Measurements from ENCODE around the gene NTRK3.

DNA sequence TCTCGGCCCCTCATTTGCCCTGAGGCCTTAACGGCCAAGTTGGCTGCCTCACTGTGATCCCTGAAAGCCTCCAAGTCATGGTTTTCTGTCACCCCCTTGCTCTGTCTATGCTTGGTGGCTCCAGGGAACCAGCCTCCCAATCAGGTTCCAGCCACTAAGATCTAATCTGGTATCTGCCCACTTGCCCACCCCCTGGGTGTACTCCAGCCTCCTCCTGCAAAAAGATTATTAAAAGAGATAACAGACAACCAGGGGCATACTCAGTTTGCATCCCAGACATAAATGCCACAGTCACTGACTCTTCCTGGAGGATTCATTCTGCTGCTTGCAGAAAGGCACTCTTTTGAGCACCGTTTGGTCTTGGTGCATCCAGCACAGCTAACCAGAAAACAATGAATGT is 103.9 kb downstream of the NTRK3 start:
- TF ChIP-seq CTCF (IDR thresholded peaks at IDR 0.05; ENCODE audit: extremely low read depth in 1 of 2, insufficient read depth in 1 of 2, low read depth in 1 of 2, low read length in 2 of 2) = no peak
- TF ChIP-seq POLR2A (IDR thresholded peaks at IDR 0.05; ENCODE audit: low read depth, low read length) = no peak
- TF ChIP-seq POLR2AphosphoS5 (IDR thresholded peaks at IDR 0.05; ENCODE audit: insufficient read depth, low read depth, low read length) = no peak
- TF ChIP-seq GATA2 (IDR thresholded peaks at IDR 0.05; ENCODE audit: insufficient read depth, insufficient read length, low read depth, low read length) = no peak

All from endothelial cell of umbilical vein (primary cell).